ENCODE measurements around the gene ALOX5.
"Not testable (repeated sequence)": the region's sequence is repeated elsewhere in the genome, so short reads cannot be mapped to it uniquely, and the experiment has no call there.

GRCh38 chr10:45367643-45368042, 6.4 kb upstream of the ALOX5 start:
- not testable (repeated sequence) for TF ChIP-seq CTCF (IDR thresholded peaks at IDR 0.05); EP300 (IDR thresholded peaks at IDR 0.05; ENCODE audit: low read depth)

Data from transverse colon (tissue), 3 donors.